Hepatic stellate cell (primary cell): Measurements from ENCODE around the gene NKTR.
A peak's percentile ranks its signal among the peaks of the same experiment; 100 is the strongest.
"Not testable (repeated sequence)": the region's sequence is repeated elsewhere in the genome, so short reads cannot be mapped to it uniquely, and the experiment has no call there.

Experiments used
- DNase-seq: peaks from one replicate; pipeline ENCODE4 v3.0.0; 2011; ENCODE audit warnings: low spot score

The NKTR gene

DNA sequence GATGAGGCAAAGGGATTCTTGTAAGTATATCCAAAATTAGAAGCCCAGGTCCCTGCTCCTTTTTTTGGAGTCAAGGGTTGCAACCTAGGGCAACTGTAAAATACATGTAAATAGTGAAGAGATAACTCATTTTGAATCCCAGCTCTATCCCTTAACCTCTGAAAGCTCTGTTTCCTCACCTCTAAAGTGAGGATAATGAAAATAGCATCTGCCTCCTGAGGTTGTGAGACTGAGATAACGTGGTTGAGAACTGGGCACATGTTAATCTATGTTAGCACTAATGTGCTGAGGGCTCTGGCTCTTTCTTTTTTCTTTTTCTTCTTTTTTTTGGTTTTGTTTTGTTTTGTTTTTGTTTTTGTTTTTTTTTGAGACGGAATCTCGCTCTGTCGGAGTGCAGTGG lies 4.8 kb upstream of the NKTR start:
- DNase-seq: no peak

DNA sequence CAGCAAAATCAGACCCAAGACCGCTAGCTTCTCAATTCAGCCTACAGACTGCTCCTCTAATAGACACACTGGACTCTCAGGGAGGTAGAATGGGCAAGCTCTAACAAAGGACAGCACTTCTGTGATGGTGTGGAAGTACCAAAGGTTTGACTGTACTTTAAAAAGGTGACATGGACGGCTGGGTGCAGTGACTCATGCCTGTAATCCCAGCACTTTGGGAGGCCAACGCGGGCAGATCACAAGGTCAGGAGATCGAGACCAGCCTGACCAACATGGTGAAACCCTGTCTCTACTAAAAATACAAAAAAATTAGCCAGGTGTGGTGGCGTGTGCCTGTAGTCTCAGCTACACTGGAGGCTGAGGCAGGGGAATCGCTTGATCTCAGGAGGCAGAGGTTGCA lies 3.4 kb upstream of the NKTR start:
- DNase-seq: not testable (repeated sequence)

DNA sequence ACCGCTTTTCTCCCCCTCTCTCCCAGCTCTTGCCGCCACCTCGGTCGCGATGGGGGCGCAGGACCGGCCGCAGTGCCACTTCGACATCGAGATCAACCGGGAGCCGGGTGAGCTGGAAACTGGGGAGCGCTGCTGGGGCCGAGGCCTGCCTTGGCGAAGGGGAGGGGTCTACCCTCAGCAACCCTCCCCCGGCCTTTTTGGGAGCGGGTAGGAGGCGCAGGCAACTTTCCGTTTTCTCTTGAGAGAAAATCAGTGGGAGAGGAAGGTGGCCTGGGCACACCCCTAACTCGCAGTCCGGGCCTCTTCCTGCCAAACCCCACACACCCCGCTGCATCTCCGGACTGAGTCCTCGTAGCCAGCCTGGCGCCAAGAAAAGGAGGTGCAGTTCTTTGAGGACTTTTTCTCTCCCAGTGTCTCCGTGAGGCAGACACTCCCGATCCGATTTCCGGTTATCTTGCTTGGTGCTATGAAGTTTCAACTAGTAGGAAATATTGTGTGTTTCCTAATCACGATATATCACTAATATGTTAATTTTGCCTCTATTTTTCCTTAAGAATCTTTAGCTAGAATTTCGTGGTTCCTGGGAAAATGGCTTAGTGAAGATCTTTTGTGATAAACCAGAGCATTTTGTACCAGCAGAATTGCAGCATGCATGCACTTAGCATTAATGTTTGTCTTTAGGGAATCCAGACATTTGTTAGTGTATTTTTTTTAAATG lies 631 bp downstream of the NKTR start:
- peak; percentile 55 for DNase-seq

DNA sequence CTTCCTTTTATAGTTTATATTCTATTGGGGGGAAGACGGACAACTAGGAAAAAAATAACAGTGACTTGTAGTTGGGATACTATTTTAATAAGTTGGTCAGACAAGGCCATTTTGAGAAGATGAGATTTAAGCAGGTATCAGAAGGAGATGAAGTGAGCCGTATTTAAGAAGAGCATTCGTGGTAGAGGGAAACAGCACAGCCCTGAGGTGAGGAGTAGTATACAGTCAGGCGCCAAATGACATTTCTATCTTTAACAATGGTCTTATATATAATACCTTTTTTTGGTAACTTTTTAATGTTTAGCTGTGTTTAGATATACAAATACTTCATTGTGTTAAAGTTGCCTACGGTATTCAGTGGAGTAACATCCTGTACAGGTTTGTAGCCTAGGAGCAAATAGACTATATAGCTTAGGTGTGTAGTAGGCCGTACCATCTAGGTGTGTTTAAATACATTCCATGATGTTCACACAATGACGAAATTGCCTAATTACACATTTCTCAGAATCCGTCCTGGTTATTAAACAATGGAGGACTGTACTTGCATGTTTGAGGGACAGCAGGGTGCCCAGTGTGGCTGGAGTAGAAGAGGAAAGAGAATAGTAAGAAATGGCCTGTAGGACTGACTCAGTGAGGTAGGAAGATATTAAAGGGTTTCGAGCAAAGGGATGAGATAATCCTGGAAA lies 1.6 kb downstream of the NKTR start:
- DNase-seq: no peak

DNA sequence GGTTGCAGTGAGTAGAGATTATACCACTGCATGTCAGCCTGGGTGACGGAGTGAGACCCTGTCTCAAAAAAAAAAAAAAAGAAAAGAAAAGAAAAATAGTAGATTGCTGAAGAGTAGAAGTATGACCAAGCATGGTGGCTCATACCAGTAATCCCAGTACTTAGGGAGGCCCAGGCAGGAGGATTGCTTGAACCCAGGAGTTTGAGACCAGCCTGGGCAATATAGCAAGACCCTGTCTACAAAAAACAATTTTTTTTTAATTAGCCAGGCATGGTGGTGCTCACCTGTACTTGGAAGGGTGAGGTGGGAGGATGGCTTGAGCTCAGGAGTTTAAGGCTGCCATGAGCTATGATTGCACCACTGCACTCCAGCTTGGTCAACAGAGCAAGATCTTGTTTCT lies 2.5 kb downstream of the NKTR start:
- DNase-seq: no peak

DNA sequence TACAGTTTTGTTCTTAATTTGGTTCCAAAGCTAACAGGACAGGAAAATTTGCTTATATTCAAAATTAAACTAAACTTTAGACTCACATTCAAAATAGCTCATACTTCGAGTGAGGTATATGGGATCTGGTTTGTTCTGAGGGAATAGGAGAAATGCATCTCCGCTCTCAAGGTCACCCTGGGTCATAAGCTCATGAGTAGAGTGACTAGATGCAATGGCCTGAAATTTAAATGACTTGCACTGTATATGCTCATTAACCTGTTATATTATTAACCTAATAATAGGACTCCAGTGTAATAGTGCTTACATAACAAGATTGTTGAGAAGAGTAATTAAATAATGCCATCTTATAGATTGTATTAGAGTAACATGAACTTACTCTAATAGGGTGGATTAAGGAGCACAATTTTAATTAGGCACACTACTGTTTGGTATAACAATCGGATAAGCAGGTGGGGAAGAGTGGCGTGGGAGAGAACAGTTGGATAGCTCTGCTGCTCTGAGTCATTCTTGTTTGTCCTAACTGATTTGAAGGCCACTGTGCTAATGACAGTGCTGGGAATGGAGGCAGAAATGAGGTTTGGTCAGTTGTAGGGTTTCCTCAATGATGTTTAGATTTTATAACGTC lies 5.2 kb downstream of the NKTR start:
- no peak for DNase-seq

DNA sequence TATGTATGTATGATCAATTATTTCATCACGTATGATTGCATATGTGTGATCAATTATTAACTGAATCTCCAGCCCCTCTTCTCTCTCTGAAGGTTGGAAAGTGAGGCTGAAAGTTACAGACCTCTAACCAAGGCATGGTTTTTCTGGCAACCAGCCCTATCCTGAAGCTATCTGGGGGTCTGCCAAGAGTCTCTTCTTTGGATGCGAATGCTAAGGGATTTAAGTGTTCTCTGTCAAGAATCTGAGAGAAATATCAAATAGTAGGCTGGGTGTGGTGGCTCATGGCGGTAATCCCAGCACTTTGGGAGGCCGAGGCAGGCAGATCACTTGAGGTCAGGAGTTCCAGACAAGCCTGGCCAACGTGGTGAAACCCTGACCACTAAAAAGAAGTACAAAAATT lies 8.1 kb downstream of the NKTR start:
- no peak for DNase-seq

DNA sequence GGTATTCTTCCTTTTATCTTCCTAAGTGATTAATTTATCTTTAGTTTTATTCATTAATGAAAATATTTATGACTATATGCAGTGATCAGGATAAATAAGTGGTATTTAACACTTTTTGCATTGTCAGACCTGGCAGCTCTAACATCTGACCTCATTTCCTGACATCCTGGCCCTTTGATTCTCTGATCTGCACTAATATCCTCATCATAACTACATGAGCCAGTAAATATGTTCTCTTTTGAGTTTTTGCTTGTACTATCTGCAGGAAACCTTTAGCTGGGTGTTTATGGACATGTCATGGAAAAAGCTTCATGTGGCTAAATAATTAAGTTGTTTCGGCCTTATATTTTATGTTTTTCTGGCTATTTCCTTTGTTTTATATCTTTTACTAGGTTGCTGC lies 10.5 kb downstream of the NKTR start:
- no peak for DNase-seq

DNA sequence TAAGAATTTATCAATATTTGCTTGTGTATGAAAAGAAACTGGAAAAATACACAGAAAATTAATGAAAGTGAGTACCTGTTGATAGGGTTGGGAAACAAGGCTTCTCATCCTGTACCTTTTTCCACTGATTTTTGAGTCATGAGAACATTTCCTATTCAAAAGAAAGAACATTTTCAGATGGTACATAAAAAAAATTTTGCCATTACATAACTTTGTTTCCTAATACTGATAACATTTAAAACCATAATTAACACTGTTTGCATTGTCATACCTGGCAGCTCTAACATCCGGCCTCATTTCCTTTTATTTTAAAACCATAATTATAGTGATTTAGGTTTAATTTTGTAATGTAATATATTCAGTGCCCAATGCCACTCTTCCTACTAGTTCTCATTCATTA lies 11.7 kb downstream of the NKTR start:
- no peak for DNase-seq

DNA sequence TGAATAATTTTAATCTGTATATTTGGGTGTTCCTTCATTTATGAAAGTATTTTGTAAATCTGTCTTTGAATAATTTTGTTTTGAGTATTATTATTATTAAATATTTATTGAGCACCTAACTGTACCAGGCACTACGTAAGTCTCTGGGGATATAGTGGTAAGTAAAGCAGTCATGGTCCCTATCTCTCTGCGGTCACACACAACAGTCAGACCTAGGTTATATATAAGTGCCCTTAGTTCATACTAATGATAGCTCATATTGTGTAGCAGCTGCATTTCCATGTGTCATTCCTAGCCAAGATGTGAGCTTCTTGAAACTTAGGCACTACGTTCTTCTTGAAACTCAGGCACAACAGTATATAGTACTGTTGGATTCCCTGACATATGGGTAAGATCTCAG lies 12.4 kb downstream of the NKTR start:
- DNase-seq: no peak

DNA sequence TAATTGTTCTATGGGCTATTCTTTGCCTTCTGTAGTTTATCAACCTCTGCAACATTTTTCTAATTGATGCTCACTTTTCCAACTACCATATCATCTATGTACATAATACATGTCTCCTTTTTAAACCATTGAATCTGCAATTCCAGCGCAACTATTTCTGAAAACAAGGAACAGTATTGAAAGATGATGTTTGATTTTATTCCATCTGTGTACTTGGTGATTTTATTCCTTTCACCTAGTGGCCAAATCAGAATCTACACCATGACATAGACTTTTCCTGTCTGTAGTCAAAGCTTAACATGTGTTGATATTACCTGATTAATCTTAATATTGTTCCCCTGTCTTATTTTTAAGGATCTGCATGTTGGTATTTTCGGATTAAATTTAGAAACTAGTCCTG lies 13.0 kb downstream of the NKTR start:
- no peak for DNase-seq

DNA sequence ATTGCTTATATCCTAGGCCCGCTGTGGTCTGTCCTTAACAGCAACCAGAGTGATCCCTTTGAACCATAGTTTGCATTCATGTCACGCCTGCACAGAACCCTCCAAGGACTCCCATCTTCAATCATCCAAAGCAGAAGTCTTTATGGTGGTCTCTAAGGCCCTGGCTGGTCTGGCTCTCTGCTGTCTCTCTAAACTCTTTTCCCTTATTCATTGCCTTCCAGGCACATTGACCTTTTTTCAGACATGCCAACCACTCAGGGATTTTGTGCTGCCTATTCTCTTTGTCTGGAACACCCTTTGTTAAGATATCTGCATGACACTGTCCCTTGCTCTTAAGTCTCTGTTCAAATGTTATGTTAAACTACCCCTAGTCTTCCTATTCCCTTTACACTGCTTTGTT lies 31.1 kb downstream of the NKTR start:
- DNase-seq: no peak

DNA sequence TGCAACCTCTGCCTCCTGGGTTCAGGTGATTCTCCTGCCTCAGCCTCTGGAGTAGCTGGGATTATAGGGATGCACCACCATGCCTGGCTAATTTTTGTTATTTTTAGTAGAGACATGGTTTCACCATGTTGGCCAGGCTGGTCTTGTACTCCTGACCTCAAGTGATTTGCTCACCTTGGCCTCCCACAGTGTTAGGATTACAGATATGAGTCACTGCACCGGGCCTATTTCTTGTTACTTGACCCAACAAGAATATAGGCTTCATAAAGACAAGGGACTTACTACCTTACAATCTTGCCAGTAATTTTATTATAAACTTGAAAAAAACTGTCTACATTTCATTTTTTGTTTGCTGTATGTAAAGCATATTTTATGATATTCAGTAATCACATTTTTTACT lies 31.7 kb downstream of the NKTR start:
- DNase-seq: no peak

DNA sequence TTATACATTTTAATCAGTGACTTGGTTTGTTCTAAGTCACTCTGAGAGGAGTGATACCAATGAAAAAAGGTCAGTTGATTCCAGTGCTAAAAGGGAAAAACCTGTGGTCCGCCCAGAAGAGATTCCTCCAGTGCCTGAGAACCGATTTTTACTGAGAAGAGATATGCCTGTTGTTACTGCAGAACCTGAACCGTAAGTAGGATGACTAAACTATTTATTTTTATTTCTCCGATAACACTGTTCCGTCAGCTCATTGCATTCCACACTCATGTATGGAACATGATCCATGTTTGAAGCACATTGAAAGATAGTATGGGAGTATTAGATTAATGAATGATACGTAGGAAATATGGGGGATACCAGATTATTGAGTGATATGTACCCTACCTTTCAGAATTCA lies 33.1 kb downstream of the NKTR start:
- no peak for DNase-seq

DNA sequence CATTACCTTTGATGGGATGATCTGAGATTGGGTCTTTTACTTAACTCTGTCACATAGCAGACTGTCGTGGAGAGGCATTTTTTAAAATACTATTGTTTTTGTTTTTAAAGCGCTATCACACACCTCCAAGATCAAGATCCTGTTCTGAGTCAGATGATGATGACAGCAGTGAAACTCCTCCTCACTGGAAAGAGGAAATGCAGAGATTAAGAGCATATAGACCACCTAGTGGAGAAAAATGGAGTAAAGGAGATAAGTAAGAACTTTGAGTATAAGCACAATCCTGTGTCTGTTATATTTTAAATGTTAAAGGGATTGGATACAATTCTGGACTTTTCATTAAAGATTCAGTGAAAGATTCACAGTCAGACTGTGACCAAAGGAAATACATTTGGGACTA lies 34.6 kb downstream of the NKTR start:
- DNase-seq: no peak

DNA sequence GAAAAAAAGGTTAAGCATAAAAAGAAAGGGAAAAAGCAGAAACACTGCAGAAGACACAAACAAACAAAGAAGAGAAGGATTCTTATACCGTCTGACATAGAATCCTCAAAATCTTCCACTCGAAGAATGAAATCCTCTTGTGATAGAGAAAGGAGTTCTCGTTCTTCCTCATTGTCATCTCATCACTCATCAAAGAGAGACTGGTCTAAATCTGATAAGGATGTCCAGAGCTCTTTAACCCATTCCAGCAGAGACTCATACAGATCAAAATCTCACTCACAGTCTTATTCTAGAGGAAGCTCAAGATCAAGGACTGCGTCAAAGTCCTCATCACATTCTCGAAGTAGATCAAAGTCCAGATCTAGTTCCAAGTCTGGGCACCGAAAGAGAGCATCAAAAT lies 36.5 kb downstream of the NKTR start:
- no peak for DNase-seq

DNA sequence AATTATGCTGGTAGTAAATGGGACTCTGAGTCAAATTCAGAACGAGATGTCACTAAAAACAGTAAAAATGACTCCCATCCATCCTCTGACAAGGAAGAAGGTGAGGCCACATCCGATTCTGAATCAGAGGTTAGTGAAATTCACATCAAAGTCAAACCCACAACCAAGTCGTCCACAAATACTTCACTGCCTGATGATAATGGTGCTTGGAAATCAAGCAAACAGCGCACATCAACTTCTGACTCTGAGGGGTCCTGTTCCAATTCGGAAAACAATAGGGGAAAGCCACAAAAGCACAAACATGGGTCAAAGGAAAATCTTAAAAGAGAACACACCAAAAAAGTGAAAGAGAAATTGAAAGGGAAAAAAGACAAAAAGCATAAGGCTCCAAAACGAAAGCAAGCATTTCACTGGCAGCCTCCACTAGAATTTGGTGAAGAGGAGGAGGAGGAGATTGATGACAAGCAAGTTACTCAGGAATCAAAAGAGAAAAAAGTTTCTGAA lies 37.9 kb downstream of the NKTR start:
- no peak for DNase-seq

DNA sequence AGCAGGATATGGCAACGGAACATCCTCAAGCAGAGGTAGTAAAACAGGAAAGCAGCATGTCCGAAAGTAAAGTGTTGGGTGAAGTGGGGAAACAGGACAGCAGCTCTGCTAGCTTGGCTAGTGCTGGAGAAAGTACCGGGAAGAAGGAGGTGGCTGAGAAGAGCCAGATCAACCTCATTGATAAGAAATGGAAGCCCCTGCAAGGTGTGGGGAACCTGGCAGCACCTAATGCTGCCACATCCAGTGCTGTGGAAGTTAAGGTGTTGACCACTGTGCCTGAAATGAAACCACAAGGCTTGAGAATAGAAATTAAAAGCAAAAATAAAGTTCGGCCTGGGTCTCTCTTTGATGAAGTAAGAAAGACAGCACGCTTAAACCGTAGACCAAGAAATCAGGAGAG lies 38.7 kb downstream of the NKTR start:
- DNase-seq: no peak

DNA sequence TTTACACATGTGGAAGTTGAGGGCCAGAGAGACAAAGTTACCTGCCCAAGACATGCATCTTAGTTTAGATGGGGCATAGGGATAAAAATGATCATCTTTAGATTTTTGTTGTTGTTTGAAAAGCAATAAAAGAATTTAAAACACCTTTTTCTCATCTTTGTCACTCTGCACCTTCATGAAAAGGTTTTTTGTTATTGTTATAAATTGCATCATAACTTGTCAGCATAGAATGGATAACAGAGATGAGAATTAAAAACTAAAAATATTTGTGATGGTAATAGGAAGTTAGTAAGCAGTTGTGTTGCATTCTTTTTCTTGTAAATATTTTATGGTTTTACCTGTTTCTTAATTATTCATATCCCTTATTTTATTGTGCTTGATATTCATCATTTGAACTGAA lies 39.6 kb downstream of the NKTR start:
- no peak for DNase-seq

DNA sequence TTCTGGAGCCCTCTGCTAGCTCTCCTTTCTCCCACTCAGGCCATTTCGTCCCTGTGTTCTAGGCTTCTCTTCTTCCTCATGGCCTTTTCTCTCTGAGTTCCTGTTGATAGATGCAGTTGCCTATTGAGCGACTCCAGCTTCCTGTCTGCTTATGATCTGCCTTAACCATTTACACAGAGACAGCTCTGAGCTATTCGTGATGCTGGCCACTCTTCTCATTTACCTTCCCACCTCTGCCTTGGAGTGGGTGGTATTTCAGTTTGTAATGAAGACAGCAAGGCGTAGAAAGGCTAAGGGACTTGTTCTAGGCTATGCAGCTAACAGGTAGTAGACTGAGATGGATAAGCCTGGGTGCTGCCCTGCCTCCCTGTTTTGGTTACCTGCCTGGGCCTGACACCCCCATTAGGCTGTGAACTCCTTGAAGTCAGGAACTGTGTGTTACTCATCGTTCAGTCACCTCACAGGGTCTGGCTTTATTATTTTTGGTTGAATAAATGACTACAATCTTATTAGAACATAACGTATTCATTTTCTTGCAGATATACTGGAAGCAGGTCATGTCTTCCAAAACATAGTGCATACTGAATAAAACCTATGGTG lies 40.4 kb downstream of the NKTR start:
- no peak for DNase-seq

DNA sequence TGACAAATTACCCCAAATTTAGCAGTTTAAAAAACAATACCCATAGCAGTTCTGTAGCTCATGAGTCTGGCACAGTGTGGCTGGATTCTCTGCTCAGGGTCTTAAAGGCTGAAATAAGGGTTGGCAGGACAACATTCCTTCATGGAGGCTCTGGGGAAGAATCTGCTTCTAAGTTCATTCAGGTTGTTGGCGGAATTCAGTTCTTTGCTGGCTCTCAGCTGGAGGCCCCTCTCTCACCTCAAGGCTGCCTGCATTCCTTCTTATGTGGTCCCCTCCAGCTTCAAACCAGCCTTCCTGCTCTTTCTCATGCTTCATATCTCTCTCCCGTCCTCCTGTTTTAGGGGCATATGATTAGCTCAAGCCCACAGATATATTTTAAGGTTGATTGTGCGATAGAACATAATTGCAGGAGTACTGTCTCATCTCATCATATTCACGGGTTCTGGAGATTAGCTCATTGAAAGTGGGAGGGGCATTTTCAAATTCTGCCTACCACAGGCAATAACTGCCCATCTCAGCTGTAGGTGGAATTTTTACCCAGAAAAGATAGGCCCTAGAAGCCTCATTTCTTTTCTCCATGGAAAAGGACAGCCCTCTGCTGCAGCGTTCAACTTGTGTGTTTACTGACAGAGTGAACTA lies 47.5 kb downstream of the NKTR start:
- no peak for DNase-seq

DNA sequence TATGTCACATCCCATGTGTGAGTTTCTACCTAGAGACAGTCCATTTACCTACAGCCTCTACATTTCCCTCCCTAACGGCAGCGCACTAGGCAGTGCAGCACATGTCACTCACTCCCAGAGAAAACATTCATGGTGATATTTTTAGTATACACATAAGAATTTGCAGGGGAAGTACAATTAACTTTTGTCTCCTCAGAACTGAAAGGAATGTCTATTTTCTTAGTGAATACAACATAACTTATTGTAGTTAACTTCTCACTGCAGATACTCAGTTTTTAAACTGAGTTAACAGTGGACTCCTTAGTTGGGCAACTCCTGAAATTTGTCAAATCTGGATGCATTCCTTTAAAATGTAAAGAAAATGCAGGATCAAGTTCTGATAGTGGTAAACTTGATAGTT lies 48.5 kb downstream of the NKTR start:
- no peak for DNase-seq

DNA sequence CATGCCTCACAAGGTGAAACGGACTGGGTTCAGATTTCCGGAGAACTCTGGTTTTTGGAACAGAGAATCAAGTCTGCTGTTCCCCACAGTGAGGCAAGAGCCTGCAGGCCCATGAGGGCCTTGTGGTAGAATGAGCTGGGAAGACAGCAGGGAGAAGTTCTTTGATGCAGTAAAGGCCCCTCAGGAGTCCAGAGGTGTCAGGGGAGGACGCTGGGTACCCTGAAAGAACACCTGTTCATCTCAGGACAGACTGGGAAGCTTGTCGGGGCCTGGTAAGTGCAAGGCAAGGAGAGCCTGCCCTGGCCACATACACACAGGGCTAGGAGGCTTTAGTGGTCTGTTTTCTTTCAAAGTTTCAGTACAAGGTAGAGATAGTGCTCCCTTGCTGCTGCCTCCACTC lies 49.3 kb downstream of the NKTR start:
- no peak for DNase-seq
